Caki2 (cell line): ENCODE results near the gene MOV10L1. TPM values are rescaled to one million over a fixed set of nuclear protein-coding genes. Genes with fewer than 3 reads are reported as not detected.

ENCODE experiments used
- DNase-seq: peaks from one replicate; pipeline ENCODE4 v3.0.0-alpha.2; 2015; ENCODE audit warnings: low read depth
- in situ Hi-C: cut with HindIII; loops from 2 replicates; pipeline ENCODE4 v1.10.0; 2016; ENCODE audit warnings: low sequenced_read_pairs, low pct_unique_long_range_greater_than_20kb, mixed read lengths
- total RNA-seq: library from RNA; depleted of rRNA; stranded (reverse); fragments of >200 nt; shearing (Covaris generic); gene quantifications from 2 replicates; pipeline ENCODE4 v1.2.3, GENCODE V29; 2014; ENCODE audit warnings: low replicate concordance

Gene MOV10L1
- total RNA-seq, 1 experiment from 2014 or later, result not detected

DNA sequence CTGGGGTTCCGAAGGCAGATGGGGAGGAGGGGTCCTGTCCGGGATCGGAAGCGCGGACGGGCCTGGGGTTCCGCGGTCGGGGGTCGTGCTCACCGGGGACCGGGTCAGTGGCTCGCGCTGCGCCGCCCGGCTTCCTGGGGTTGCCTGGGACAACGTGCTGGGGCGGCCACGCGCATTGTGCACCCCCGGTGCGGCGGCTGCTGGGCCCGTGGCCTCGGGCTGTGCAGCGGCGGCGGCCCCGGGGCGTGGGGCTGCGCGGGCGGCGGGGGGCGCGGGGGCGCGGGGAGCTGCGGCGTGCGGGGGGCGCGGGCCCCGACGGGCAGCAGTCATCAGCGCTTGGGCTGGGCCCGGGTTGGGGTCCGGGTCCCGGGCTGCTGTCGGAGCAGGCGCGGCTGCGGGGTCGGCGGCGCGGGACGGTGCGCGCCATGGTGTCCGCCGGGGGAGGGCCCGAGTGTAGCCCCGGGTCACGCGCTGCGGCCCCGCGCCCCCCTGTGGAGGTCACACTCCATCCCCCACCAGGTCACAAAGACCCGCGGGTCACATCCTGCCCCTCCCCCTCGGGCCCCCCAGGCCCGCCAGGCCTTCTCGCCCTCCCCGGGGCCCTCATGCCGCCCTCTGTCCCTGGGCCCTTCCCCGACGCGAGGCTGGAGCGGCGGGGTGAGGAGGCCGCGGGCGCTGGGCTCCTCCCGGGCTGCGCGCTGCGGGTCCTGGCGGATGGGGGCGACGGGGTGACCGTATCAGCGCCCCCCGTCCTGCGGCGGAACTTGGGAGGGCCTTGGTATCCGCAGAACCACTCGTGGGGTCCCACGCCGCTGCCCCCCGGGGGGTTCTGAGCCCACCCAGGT, 31.5 kb upstream of the MOV10L1 start, which contains the start of gene TTLL8:
TTLL8 (minus strand) TSS at position 238 of the 845 bp plus-strand sequence.
- in situ Hi-C loops, result no loop called here
- DNase-seq, result no peak

DNA sequence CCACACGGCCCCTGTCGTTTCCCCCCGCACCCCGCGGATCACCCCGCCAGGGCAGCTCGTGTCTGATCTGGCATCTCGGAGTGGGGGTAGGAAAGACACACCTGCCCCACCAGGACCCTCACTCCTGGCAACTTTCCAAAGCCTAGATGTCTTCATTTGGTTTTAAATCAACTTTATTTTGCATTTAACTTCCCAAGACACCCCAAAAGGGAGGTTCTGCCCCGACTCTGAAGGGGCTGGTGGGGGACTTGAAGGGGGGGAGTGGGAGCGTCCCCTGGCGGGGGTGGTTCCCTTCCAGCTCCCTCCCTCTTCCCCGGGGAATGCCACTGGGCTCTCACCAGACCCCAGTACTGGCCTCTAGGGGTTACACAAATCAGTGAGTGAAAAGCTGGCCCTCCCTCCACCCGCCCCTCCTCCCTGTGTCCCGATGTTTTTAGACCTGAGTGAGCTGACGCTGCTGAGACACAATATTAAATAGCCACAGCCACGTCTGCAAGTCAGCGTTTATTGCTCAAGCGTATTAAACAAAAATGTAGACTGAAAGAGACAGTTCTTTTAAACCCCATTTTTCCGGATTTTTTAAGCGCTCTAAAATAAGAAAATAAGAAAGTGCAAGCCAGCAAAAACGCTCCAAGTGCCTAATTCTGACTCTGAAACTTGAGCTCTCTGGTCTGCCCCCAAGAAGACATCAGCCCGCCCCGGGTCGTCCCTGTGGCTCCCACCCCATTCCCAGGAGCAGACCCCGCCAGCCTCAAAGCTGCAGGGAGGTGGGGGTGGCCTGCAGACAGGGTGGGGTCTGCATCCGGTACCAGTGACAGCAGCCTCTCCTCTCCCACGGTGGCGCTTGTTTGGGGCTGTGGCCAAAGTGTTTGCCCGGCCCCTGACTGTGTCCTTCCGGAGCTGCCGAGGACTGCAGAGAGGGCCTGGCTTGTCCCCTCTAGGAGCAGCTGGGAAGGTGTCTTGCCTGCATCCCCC, 30.6 kb upstream of the MOV10L1 start:
- no peak for DNase-seq
- in situ Hi-C loops, result no loop called here

DNA sequence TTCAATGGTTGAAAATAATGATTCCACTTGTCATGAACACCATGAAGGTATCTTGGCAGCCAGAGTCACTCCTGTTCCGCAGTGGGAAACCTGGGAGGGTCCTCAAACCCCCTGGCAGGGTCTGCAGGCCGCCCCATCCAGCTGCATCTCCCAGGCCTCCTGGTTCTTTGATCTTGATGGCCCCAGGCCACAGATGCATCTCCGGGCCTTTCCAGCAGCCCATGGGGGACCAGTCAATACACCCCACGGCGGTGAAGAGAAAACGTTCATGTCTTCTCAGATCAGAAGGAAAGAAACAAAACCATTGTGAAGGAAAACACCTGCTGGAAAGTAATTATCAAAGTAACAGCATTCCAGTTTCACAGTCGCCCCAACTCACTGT, 29.9 kb upstream of the MOV10L1 start:
- in situ Hi-C loops, result no loop called here
- no peak for DNase-seq

DNA sequence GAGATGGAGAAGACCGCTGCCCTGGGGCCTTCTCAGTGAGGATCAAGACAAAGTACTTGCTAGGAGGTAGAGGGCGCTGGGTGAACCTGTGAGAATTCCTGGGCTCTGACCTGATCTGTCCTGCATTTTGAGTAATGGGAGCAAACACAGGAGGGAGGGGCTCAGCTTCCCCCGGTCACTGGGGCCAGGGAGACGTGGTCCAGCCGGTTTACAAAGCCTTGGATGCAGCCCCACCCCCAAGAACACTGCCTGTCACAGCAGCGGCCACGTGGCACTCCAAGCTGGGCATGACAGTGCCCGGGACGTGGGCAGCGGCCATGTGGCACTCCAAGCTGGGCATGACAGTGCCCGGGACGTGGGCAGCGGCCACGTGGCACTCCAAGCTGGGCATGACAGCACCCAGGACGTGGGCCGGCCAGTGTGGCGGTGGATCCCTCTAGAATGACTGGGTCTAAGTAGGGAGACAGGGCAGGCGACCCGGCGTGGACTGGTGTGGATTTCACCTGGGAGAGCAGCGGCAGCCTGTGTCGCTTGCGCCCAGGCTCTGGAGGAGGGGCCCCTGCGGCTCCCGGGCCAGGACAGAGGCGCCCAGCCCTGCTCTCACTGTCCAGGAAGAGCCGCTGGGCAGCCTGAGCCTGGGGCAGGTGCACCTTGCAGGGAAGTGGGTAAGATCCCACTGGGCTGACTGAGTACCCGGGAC, 29.2 kb upstream of the MOV10L1 start:
- in situ Hi-C loops, result no loop called here
- DNase-seq, result no peak

DNA sequence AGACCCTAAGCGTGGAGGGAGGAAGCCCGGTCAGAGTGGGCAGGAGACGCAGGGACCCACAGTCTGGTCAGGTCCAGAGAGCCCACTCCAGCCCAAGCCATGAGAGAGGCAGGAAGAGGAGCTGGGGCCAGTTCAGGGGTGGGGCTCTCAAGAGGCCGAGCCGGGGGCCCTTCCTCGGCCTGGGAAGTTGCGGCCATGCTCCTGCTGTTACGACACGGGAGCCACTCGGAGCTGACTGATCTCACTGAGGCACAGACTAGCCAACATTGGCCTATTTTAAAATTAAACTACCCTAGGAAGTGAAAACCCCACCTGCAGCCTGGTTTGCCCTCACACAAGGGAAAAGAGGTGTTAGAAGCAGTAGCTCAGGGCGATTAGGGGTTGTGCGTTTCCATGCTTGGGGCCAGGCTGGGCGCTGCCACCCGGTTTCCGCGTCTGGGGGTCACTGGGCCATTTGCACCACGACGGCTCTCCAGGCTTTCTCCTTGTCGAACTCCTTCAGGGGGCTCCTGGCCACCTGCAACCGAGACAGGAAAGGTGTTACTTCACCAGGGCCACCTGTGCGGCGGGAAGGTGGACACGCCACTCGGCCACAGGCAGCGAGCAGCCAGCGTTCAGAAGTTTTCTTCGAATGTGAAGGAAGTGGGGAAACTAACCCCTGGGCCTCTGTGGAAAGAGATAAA, 28.5 kb upstream of the MOV10L1 start:
- DNase-seq, result no peak
- in situ Hi-C loops, result no loop called here

DNA sequence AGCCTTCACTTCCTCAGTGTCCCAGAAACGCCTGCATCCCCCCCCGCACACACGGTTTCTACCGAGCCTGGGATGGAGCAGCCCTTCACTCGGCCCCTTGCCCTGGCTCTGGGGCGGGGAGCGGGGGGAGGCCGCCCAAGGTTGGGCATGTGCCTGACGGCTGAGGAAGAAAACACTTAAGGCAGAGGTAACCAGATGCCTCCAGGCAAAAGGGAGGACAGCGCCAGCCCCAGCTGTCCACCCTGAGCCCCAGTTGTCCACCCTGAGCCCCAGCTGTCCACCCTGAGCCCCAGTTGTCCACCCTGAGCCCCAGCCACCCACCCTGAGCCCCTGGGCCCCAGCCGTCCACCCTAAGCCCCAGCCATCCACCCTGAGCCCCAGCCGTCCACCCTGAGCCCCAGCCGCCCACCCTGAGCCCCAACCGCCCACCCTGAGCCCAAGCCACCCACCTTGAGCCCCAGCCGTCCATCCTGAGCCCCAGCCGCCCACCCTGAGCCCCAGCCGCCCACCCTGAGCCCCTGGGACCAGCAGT, 27.9 kb upstream of the MOV10L1 start:
- in situ Hi-C loops, result no loop called here
- no peak for DNase-seq

DNA sequence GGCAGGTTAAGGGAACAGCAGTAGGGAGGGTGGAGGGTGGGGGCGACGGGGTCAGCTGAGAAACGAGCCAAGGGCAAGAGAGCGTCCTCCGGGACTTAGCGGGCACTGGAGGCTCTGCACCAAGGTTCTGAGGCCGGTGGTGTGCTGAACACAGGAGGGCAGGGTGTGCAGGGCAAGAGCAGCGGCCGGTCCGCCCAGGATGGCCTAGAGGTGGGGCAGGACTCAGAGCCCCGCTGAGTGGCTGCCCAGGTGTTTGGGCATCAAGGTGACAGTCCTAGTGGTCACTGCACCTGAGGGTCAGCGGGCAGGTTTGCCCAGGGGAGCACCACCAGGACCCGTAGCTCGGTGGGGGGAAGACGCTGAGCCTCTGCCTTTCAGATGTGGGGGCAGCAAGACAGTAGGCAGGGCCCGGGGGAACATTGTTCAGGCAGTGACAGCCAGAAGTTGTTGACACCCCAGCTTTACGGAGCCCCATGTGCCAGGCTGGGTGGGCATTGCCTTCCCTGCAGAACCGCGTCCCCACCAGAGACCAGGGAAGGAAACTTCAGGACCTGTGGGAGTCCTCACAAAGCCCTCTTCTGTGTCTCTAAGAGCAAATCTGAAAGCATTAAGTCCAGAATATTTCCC, 27.2 kb upstream of the MOV10L1 start:
- DNase-seq, result no peak

DNA sequence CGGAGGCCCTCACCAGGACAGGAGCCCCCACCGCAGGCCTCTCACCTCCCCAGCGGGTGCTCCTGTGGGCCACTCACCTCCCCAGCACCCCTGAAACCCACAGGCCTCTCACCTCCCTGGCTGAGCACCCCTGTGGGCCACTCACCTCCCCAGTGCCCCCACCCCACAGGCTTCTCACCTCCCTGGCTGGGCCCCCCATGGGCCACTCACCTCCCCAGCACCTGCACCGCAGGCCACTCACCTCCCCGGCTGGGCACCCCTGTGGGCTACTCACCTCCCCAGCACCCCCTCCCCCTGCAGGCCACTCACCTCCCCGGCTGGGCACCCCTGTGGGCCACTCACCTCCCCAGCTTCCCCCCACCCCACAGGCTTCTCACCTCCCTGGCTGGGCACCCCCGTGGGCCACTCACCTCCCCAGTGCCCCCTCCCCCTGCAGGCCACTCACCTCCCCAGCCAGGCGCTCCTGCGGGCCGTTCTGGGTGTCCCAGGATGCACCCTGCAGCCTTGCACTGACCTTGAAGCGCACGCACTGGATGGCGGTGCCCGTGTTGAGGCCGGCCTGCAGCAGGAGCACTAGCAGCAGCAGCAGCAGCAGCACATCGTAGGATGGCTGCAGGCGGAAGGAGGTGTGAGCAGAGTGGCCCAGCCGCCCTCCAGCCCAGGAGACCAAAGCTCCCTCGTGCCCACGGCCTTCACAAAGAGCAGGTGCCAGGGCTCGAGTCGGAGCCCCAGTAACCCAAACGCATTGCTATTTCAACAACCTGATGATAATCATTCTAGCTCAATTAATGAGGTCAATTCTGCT, 26.0 kb upstream of the MOV10L1 start:
- no peak for DNase-seq
- in situ Hi-C loops, result no loop called here

More for the DNA sequence above, 27.2 kb upstream of the MOV10L1 start:
- in situ Hi-C loops, result no loop called here

DNA sequence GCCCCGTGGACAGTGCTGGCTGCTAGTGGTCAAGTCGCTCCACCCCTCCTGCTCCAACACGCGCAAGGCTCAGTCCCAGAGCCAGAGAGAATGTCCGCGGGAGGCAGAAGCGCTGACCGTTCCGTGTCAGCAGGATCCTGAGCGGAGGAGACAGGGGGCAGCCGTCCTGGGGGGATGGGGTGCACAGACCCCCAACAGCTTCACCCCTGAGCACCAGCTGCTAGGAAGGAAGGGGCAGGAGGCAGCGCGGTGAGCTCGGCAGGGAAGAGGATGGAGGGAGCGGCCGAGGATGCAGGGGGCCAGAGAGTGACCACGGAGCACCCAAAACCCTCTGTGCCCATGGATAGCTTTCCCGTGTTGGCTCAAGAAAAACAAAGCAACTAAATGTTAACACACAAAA, 25.4 kb upstream of the MOV10L1 start:
- no peak for DNase-seq
- in situ Hi-C loops, result no loop called here

DNA sequence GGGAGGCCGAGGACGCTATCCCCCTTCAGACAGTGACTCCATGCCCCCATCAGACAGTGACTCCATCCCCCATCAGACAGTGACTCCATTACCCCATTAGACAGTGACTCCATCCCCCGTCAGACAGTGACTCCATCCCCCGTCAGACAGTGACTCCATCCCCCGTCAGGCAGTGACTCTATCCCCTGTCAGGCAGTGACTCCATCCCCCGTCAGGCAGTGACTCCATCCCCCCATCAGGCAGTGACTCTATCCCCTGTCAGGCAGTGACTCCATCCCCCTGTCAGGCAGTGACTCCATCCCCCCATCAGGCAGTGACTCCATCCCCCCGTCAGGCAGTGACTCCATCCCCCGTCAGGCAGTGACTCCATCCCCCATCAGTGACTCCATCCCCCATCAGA, 22.6 kb upstream of the MOV10L1 start:
- no peak for DNase-seq
- in situ Hi-C loops, result no loop called here

DNA sequence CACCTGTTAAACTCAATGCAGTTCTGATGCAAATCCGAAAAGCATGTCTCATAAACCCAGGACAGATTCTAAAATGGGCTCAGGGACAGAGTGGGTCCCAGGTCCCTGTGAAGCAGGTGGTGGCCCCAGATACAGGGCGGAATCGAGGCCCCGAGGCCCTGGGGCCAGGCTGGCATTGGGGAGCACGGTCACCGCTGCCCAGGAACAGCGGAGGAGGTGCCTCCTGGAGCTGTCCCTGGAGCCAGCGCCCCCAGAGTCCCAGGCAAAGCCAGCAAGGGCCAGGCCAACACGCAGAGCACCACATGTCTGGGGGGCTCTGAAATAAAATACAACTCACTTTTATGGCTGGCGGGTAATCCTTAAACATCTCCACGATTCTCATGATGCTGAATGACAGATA, 21.7 kb upstream of the MOV10L1 start:
- in situ Hi-C loops, result no loop called here
- DNase-seq, result no peak

DNA sequence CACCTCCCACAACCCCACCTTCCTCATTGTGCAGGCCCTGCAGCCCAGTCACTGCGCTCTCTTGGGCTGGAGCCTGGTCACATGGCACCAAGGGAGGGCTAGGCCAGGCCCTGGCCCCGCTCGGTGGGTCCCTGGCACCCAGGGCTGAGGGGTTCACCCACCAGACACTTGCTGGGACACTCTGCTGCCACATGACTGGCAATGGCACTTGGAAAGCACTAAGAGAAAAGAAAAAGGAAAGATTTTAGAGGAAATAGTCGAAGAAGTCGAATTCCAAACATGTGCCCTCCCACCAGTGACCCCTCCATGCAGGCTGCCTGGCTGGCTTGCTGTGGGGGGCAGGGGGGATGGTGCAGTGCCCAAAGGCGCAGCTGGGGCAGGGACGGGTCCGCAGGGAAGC, 19.4 kb upstream of the MOV10L1 start:
- no peak for DNase-seq
- in situ Hi-C loops, result no loop called here

DNA sequence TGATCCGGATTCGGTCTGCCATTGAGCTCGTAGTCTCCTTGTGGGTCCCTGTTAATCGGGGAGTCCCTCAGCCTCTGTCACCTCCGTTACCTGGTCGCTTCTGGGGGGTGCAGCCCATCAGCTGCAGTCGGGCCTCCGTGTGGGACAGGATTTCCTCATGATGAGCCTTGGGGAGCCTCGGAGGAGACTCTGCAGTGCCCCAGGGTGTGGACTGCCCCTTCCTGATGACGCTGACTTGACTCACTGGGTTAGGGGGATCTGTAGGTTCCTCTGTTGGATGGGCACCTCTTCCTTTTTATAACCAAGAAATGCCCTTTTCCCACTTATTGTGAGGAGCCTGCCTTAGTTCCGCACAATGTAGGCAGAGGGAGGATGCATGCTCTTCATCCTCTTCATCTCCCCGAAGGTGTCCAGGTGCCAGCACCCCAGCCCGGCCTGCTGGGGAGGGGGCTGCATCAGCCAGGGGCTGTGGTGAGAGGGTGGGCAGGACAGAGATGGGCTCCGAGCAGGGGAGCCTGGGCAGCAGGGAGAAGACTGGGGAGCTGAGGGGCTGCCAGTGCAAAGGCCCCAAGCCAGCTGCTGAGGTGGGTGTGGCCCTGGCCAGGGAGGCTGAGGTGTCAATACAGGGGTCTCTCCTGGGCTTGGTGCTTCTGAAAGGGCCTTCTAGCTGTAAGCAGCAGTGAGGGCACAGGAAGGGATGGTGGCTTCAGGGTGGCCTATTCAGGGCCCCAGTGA, 18.2 kb upstream of the MOV10L1 start:
- in situ Hi-C loops, result no loop called here
- no peak for DNase-seq

DNA sequence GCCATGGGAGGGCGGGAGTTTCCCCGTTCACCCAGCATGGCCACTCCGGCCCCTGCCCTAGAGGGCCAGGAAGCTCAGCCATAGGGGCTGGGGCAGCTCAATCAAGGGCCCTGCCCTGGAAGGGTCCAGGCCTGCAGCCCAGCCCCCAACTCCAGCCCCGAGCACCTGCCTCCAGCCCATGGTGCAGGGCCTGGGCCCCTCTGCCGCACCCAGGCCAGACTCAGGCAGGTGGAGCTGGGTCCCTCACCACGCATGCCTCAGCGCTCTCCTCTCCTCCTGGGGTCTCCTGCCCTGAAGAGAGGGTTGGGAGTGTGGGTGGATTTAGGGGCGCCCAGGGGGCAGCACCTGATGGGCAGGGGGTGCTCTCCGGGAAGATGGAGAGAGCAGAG, 17.6 kb upstream of the MOV10L1 start:
- no peak for DNase-seq
- in situ Hi-C loops, result no loop called here

DNA sequence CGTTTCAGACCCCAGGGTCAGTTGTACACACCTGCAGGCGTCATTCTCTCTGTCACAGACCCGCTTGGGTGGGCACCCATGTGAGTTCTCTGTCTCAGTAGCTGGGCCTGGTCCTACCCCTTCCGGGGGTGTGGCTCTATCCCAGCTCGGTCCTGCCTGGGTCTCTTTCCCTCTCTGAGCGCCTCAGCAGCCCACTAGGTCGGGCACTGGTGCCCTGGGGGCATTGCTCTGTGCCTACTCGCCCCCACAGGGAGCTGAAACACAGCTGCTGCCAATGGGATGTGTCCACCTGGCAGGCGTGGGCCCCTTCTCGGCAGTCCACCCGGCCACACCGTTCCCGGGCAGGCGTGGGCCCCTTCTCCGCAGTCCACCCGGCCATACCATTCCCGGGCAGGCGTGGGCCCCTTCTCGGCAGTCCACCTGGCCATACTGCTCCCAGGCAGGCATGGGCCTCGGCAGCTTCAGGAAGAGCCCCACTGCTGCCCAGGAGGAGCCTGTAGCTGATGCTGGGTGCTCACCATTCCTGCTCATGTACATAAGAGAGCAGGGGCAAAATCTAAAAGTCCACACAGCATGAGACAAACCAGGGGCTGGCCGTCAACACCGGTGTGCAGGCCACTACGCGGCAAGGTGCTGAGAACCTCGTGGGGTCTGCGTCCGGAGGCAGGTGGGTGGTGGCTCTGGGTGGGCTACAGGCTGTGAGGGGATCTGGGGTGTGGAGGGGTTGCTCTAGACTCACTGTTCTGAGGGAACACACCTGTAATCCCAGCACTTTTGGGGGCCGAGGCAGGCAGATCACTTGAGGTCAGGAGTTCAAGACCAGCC, 16.9 kb upstream of the MOV10L1 start:
- in situ Hi-C loops, result no loop called here
- no peak for DNase-seq
